Neural crest cell (in vitro differentiated cells): ENCODE measurements around the gene SMCO2. TPM values are rescaled to one million over a fixed set of nuclear protein-coding genes. Genes with fewer than 3 reads are reported as not detected.

Experiments used
- DNase-seq: peaks from one replicate; pipeline ENCODE4 v3.0.0; 2021; ENCODE audit warnings: low read depth, mixed read lengths, low spot score
- H3K27ac Mint-ChIP-seq: one replicate; pipeline ENCODE4 v1.8.0; 2021; ENCODE audit warnings: mild to moderate bottlenecking, mixed read lengths; ENCODE audit not compliant: unreplicated experiment
- H3K27me3 Mint-ChIP-seq: 2 replicates; pipeline ENCODE4 v1.8.0; 2021; ENCODE audit warnings: low read depth, mild to moderate bottlenecking, mixed read lengths
- H3K36me3 Mint-ChIP-seq: 2 replicates; pipeline ENCODE4 v1.8.0; 2021; ENCODE audit warnings: low read depth, mild to moderate bottlenecking, mixed read lengths
- H3K4me1 Mint-ChIP-seq: 2 replicates; pipeline ENCODE4 v1.8.0; 2021; ENCODE audit warnings: mixed read lengths
- H3K4me3 Mint-ChIP-seq: one replicate; pipeline ENCODE4 v1.8.0; 2021; ENCODE audit warnings: mild to moderate bottlenecking, mixed read lengths
- H3K9me3 Mint-ChIP-seq: 2 replicates; pipeline ENCODE4 v1.8.0; 2021; ENCODE audit warnings: mixed read lengths
- total RNA-seq: library from RNA; stranded (reverse); gene quantifications from 2 replicates; pipeline ENCODE4 v1.2.1, GENCODE V29; 2021
- TF ChIP-seq, protein P1 (sequence below): fragments of 200-600 bp; sonication (generic); conservative IDR thresholded peaks from 2 replicates; pipeline ENCODE4 v1.5.0; 2021; ENCODE audit warnings: antibody characterized with exemption, mild to moderate bottlenecking

SMCO2 gene
- total RNA-seq, 1 donor from 2014 or later = not detected

DNA sequence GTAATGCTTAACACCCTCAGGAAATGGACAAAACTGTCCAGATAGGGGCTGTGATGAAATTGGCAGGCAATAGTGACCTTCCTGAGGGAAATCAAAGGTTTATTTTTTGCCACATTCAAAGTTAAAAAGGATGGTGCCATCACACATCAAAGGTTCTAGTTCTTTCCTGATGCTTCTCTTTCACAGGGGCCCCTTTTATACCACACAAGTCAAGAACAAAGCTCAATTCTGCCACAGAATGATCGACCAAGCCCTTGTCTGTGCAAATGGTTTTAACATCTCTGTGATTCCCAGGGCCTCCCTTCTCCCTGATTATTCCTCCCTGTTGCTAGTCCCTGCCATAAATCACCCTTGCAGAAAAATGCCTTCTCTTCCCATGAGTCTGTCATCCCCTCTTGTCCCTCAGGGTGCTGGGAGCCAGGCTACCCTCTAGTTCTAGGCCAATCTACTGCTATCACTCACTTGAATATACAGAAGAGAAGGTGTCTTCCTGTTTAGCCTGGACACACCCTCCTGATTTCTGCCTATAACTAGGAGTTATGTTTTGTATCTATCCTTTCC lies 22.7 kb downstream of the SMCO2 start:
- H3K27me3 Mint-ChIP-seq = no peaks in the 10 kb centered on the region
- H3K4me1 Mint-ChIP-seq = peaks cover 11% of the 10 kb centered on the region
- no peak overlapping the region for H3K27ac Mint-ChIP-seq
- no peak overlapping the region for H3K4me3 Mint-ChIP-seq
- TF ChIP-seq, protein P1, sequence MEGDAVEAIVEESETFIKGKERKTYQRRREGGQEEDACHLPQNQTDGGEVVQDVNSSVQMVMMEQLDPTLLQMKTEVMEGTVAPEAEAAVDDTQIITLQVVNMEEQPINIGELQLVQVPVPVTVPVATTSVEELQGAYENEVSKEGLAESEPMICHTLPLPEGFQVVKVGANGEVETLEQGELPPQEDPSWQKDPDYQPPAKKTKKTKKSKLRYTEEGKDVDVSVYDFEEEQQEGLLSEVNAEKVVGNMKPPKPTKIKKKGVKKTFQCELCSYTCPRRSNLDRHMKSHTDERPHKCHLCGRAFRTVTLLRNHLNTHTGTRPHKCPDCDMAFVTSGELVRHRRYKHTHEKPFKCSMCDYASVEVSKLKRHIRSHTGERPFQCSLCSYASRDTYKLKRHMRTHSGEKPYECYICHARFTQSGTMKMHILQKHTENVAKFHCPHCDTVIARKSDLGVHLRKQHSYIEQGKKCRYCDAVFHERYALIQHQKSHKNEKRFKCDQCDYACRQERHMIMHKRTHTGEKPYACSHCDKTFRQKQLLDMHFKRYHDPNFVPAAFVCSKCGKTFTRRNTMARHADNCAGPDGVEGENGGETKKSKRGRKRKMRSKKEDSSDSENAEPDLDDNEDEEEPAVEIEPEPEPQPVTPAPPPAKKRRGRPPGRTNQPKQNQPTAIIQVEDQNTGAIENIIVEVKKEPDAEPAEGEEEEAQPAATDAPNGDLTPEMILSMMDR = no peak
- no peaks in the 10 kb centered on the region for H3K36me3 Mint-ChIP-seq
- no peak for DNase-seq
- H3K9me3 Mint-ChIP-seq = peaks cover 2% of the 10 kb centered on the region

DNA sequence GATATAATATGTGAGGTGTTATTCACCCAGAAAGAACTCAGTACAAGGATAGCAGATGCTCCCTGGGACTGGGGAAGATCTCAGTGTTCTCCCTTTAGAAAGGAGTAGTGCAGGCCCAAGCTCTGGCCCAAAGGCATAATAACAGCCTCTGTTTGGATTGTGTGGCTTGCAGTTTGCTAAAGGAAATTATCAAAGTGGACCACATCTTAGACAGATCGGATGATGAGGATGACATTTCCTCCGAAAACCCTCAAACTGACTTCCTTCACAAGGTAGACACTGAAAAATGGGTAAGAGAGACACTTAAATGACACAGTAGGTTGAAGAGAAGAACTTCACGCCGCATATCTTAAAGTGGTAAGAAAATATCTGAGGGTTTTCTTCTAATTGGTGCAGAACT lies 26.1 kb downstream of the SMCO2 start:
- Mint-ChIP-seq H3K27ac (no peak overlapping the region), H3K27me3 (no peaks in the 10 kb centered on the region), H3K4me1 (peaks cover 11% of the 10 kb centered on the region), H3K4me3 (no peak overlapping the region), H3K36me3 (peaks cover 11% of the 10 kb centered on the region), H3K9me3 (peaks cover 18% of the 10 kb centered on the region)
- DNase-seq = no peak
- TF ChIP-seq, protein P1 = no peak

DNA sequence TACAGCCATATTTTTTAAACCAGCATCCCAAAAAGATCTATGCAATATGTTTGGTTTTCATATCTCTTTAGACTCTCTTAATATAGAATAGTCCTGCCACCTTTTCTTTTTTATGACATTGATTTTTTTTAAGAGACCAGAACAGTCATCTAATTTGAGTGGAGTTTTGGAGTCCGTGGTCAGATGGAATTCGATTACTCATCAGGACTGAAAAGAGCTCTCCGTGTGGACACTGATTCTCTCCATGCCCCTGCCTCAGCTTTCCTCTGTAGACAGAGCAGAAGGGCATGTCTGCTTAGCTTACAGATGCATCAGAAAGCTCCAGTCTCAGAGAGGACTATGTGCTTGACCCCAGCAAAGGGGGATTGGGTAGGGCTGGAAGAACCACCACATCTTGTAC lies 27.8 kb downstream of the SMCO2 start:
- TF ChIP-seq, protein P1 = no peak
- H3K27me3 Mint-ChIP-seq = no peaks in the 10 kb centered on the region
- H3K27ac Mint-ChIP-seq = no peak overlapping the region
- H3K36me3 Mint-ChIP-seq = peaks cover 17% of the 10 kb centered on the region
- H3K9me3 Mint-ChIP-seq = peaks cover 23% of the 10 kb centered on the region
- no peak for DNase-seq
- peaks cover 8% of the 10 kb centered on the region for H3K4me1 Mint-ChIP-seq
- no peak overlapping the region for H3K4me3 Mint-ChIP-seq

DNA sequence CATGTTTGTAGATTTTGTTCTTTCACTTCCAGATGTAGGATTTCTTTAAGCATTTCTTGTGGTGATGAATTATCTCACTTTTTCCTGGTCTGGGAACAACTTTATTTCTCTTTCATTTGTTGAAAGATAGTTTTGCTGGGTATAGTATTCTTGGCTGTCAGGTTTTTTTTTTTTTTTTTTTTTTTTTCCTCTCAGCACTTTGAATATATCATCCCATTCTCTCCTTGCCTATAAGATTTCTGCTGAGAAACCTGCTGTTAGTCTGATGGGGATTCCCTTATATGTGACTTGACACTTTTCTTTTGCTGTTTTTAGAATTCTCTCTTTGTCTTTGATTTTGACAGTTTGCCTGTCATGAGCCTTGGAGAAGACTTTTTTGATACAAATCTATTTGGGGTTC lies 30.5 kb downstream of the SMCO2 start:
- Mint-ChIP-seq H3K9me3 (peaks cover 26% of the 10 kb centered on the region), H3K27me3 (no peaks in the 10 kb centered on the region), H3K4me3 (no peak overlapping the region), H3K27ac (no peak overlapping the region), H3K4me1 (no peaks in the 10 kb centered on the region), H3K36me3 (peaks cover 17% of the 10 kb centered on the region)
- no peak for DNase-seq
- TF ChIP-seq, protein P1 = no peak

DNA sequence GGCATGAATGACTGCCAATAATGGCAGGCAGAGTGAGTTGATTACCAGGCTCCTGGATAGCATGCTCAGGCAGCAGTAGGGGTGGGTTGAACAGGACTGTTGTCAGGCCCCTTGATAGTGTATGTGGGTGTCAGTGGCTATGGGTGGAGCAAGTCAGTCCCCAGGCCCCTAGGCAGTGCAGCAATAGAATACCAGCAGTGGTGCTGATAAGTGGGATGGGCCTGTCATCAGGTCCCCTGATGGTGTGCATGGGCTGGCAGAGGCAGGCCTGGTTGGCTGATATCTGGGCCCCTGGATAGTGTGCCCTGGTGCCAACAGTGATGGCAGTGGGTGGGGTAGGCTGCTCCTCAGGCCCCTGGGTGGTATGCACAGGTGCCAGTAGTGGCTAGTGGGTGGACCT lies 32.4 kb downstream of the SMCO2 start:
- H3K27ac Mint-ChIP-seq = no peak overlapping the region
- peaks cover 27% of the 10 kb centered on the region for H3K9me3 Mint-ChIP-seq
- TF ChIP-seq, protein P1 = no peak

More for the DNA sequence above, 32.4 kb downstream of the SMCO2 start:
- Mint-ChIP-seq H3K27me3 (no peaks in the 10 kb centered on the region), H3K4me3 (no peak overlapping the region), H3K36me3 (peaks cover 17% of the 10 kb centered on the region), H3K4me1 (no peaks in the 10 kb centered on the region)
- no peak for DNase-seq
